AG09319 (cell line): ENCODE measurements around the gene KLC1.

ENCODE experiments used
- DNase-seq: peaks from one replicate; pipeline ENCODE4 v3.0.0-alpha.2; 2010; ENCODE audit warnings: low read depth; ENCODE audit errors: extremely low read depth
- TF ChIP-seq, protein P1 (sequence below): IDR thresholded peaks from 2 replicates; pipeline ENCODE4 v1.5.1; 2011; ENCODE audit warnings: low read depth, mild to moderate bottlenecking, inconsistent platforms, low read length, moderate library complexity

KLC1 gene

DNA sequence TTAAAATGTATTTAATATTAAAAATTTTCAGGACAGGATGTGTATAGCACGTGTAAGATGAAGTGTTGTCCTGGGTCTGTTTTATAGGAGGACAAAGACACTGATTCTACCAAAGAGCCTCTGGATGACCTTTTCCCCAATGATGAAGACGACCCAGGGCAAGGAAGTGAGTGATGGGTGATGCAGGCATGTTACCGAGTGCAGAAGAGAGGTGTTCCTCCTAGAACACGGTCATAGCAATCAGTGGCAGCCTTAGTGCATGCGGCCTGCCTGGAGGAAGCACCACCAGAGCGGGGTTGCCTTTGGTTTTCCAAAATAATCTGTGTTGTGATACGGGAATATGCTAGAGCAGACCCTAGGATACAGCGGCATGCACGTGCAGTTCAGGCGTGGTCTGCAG, 33.0 kb downstream of the KLC1 start:
- DNase-seq = no peak
- TF ChIP-seq, protein P1, sequence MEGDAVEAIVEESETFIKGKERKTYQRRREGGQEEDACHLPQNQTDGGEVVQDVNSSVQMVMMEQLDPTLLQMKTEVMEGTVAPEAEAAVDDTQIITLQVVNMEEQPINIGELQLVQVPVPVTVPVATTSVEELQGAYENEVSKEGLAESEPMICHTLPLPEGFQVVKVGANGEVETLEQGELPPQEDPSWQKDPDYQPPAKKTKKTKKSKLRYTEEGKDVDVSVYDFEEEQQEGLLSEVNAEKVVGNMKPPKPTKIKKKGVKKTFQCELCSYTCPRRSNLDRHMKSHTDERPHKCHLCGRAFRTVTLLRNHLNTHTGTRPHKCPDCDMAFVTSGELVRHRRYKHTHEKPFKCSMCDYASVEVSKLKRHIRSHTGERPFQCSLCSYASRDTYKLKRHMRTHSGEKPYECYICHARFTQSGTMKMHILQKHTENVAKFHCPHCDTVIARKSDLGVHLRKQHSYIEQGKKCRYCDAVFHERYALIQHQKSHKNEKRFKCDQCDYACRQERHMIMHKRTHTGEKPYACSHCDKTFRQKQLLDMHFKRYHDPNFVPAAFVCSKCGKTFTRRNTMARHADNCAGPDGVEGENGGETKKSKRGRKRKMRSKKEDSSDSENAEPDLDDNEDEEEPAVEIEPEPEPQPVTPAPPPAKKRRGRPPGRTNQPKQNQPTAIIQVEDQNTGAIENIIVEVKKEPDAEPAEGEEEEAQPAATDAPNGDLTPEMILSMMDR = no peak

DNA sequence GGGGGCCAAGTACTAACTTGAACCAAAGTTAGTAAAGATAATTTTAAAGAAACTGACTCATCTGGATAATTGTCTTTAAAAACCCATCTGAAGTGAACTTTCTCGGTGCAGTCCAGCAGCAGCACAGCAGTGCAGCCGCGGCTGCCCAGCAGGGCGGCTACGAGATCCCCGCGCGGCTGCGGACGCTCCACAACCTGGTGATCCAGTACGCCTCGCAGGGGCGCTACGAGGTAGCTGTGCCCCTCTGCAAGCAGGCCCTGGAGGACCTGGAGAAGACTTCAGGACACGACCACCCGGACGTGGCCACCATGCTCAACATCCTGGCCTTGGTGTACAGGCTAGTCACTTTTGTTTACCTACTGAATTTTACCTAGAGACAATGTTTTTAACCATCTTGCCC, 33.6 kb downstream of the KLC1 start:
- DNase-seq = no peak
- TF ChIP-seq, protein P1 = no peak

DNA sequence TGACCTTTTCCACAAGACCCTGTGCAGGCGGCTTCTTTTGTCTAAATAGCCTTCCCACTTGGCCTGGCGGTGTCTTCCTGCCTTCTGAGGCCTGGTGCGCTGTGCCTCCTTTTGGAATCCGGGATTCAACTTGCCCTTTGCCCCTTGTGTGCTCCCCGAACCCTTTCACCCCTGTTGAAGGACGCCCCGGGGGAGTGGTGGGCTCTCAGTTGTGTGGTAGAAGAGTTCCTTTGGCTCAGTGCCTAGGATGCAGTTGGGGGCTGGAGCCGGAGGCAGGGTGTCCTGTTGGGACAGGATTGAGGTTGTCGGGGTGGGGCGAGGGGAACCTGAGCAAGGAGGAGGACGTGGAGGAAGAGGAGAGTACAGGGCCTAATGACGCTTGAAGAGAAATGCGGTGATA, 34.5 kb downstream of the KLC1 start:
- TF ChIP-seq, protein P1 = no peak
- no peak for DNase-seq

DNA sequence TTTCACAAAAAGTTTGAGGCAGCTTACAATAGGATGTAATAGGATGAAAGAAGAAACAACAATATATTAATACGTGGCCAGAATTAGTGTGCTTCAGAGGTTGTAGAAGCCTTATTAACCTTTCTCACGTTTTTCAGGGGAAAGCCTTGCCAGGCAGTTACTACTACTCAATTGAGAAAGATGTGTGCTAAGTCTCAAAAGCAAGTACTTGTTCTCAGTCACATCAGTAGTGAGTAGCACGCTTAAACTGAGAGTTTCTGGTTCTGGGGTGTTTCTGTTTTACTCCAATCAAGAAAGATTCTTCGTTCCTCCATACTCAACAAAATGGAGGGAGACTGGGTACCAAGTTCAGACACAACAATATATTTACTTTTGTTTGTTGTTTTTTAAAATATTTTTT, 38.7 kb downstream of the KLC1 start:
- no peak for DNase-seq
- TF ChIP-seq, protein P1 = no peak

DNA sequence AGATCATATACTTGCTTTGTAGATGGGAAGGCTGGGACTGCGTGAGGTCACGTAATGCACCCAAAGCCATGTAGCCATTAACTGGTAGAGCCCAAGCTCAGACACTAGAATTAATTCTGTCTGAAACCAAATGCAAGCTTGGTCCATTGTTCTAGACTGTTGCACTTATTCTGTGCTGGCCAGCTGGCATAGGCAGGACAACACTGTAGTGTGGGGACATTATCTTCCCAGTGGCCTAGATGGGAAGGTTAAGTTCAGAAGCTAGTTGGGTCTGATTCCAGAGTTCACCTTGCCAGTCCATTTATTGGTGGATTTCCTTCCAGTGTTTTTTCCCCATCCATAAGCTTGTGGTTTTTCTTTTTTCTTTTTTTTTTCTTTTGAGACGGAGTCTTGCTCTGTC, 39.1 kb downstream of the KLC1 start:
- TF ChIP-seq, protein P1 = no peak
- no peak for DNase-seq

DNA sequence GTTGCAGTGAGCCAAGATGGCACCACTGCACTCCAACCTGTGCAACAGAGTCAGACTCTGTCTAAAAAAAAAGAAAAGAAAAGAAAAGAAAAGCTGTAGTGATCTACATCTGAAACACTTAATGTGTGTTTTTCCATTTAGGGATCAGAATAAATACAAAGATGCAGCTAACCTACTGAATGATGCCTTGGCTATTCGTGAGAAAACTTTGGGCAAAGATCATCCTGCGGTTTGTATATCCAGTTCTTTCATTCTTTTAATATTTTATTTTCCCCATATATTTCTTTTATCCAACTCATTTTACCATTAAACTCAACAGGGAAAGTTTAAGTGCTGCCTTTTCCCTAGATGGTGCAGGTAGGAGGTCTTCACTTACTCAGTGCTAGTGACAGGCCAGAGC, 40.4 kb downstream of the KLC1 start:
- TF ChIP-seq, protein P1 = no peak

DNA sequence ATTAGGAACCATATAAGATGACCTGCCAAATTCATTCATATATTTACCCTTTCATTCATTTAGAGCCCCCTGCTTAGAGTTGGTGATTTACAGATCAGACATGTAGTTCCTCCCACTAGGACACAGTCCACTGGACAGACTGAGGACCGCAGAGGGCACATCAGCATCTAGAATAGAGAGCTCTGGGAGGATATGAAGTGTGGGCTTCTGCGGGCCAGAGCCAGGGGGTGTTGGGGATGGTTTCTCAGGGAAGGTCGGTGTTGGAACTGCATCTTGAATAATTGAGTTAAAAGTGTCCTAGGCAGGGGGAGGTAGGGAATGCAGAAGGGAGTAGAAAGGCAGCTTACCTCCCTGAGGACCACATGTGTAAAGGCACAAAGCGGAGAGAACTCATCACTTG, 42.9 kb downstream of the KLC1 start:
- TF ChIP-seq, protein P1 = no peak

More for the DNA sequence above, 40.4 kb downstream of the KLC1 start:
- DNase-seq = no peak

More for the DNA sequence above, 42.9 kb downstream of the KLC1 start:
- DNase-seq = no peak
